Epidermal melanocyte (primary cell): ENCODE measurements around the gene KLHL10.
"Not testable (repeated sequence)": the region's sequence is repeated elsewhere in the genome, so short reads cannot be mapped to it uniquely, and the experiment has no call there.

ENCODE experiments used
- DNase-seq: peaks from one replicate; pipeline ENCODE4 v3.0.0; 2011; ENCODE audit warnings: low spot score; ENCODE audit not compliant: insufficient read length

Gene KLHL10

GRCh38 chr17:41849251-41849990 is 11.8 kb downstream of the KLHL10 start:
- no peak for DNase-seq

GRCh38 chr17:41851382-41851781 is 13.8 kb downstream of the KLHL10 start:
- DNase-seq = not testable (repeated sequence)

- DNase-seq = no peak
These were observed 22.8 kb downstream of the KLHL10 start for GRCh38 chr17:41860254-41860931.

- peak; percentile 7 for DNase-seq
These were observed 25.6 kb downstream of the KLHL10 start for GRCh38 chr17:41863074-41863848.

- DNase-seq = no peak
These were observed 26.8 kb downstream of the KLHL10 start for GRCh38 chr17:41864498-41864835.

GRCh38 chr17:41864836-41865595 is 27.4 kb downstream of the KLHL10 start, which contains the start of gene KLHL11:
TSS of gene KLHL11 (minus strand) at chr17:41865423. CDS start at chr17:41865370, 53 bp downstream.
- peak; percentile 92 for DNase-seq

GRCh38 chr17:41865596-41865893 is 27.9 kb downstream of the KLHL10 start:
- DNase-seq = no peak

- DNase-seq = no peak
These were observed 30.9 kb downstream of the KLHL10 start for GRCh38 chr17:41868568-41868967.

GRCh38 chr17:41869426-41869825 is 31.8 kb downstream of the KLHL10 start:
- DNase-seq = no peak

GRCh38 chr17:41870097-41870496 is 32.5 kb downstream of the KLHL10 start:
- DNase-seq = no peak

GRCh38 chr17:41870627-41871026 is 33.0 kb downstream of the KLHL10 start:
- no peak for DNase-seq

GRCh38 chr17:41871789-41872188 is 34.2 kb downstream of the KLHL10 start:
- no peak for DNase-seq

- DNase-seq = no peak
These were observed 36.1 kb downstream of the KLHL10 start for GRCh38 chr17:41873559-41874292.

GRCh38 chr17:41874293-41874670 is 36.7 kb downstream of the KLHL10 start:
- DNase-seq = not testable (repeated sequence)

- DNase-seq = no peak
These were observed 42.5 kb downstream of the KLHL10 start for GRCh38 chr17:41880130-41880529.

GRCh38 chr17:41882756-41883155 is 45.1 kb downstream of the KLHL10 start:
- no peak for DNase-seq

GRCh38 chr17:41885733-41886132 is 48.1 kb downstream of the KLHL10 start:
- no peak for DNase-seq

- no peak for DNase-seq
These were observed 50.8 kb downstream of the KLHL10 start for GRCh38 chr17:41888332-41888965.

GRCh38 chr17:41891135-41892020 is 53.8 kb downstream of the KLHL10 start:
- DNase-seq = no peak

GRCh38 chr17:41892021-41892376 is 54.4 kb downstream of the KLHL10 start:
- DNase-seq = no peak
